ENCODE data around the gene MT1F.

- no peak for TF ChIP-seq EZH2 (IDR thresholded peaks at IDR 0.05)
- TF ChIP-seq CTCF (IDR thresholded peaks at IDR 0.05): no peak
These were observed 24.2 kb upstream of the MT1F start for GRCh38 chr16:56633535-56633934.

Measured in neural progenitor cell (in vitro differentiated cells).